B cell (primary cell): ENCODE measurements around the gene TNNT3.

Source experiments
- EZH2 ChIP-seq: IDR thresholded peaks from 2 replicates; pipeline ENCODE4 v1.6.1; 2012; ENCODE audit warnings: borderline replicate concordance, low read depth, mild to moderate bottlenecking, moderate library complexity, low read length; ENCODE audit not compliant: insufficient read depth, poor library complexity, severe bottlenecking
- TF ChIP-seq, protein P1 (sequence below): fragments of 200-600 bp; IDR thresholded peaks from one replicate; pipeline ENCODE4 v1.8.0; 2022; ENCODE audit warnings: antibody characterized with exemption, mild to moderate bottlenecking

- TF ChIP-seq, protein P1, sequence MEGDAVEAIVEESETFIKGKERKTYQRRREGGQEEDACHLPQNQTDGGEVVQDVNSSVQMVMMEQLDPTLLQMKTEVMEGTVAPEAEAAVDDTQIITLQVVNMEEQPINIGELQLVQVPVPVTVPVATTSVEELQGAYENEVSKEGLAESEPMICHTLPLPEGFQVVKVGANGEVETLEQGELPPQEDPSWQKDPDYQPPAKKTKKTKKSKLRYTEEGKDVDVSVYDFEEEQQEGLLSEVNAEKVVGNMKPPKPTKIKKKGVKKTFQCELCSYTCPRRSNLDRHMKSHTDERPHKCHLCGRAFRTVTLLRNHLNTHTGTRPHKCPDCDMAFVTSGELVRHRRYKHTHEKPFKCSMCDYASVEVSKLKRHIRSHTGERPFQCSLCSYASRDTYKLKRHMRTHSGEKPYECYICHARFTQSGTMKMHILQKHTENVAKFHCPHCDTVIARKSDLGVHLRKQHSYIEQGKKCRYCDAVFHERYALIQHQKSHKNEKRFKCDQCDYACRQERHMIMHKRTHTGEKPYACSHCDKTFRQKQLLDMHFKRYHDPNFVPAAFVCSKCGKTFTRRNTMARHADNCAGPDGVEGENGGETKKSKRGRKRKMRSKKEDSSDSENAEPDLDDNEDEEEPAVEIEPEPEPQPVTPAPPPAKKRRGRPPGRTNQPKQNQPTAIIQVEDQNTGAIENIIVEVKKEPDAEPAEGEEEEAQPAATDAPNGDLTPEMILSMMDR = no peak
- no peak for TF ChIP-seq EZH2
These were observed 30.7 kb upstream of the TNNT3 start for GRCh38 chr11:1888811-1889210.
